GM12878 (cell line): ENCODE data around the gene PPIC. TPM values are rescaled to one million over a fixed set of nuclear protein-coding genes. Genes with fewer than 3 reads are reported as not detected.

Experiments used
- ATAC-seq: fragments of 200-7000 bp; cut with Tn5 transposase; 3 replicates; pipeline ENCODE4 v1.9.1; 2020; ENCODE audit warnings: mild to moderate bottlenecking, moderate library complexity
- BruUV-seq: library from RNA; stranded (reverse); fragments of 400-500 nt; replicated peaks from 2 replicates; lab custom pipeline; 2021; lab: Mats Ljungman, UMichigan
- CTCF ChIA-PET: fragments of 300-600 bp; sonication (Branson Sonifier 250); formaldehyde crosslinking; extraction: SDS; loops from one replicate; lab custom pipeline; 2021; ENCODE audit warnings: inconsistent platforms; lab: Yijun Ruan, JAX
- POLR2A ChIA-PET: fragments of 350-600 bp; formaldehyde crosslinking; extraction: SDS; loops from one replicate; lab custom pipeline; 2021; ENCODE audit warnings: inconsistent platforms; lab: Charles Lee
- RAD21 ChIA-PET: fragments of 300-600 bp; sonication (Branson Sonifier 250); formaldehyde crosslinking; loops from one replicate; lab custom pipeline; 2023; ENCODE audit warnings: antibody characterized with exemption; ENCODE audit not compliant: unreplicated experiment; lab: Charles Lee
- SMC1A ChIA-PET: fragments of 300-600 bp; sonication (Branson Sonifier 250); formaldehyde crosslinking; loops from one replicate; lab custom pipeline; 2023; ENCODE audit not compliant: unreplicated experiment, uncharacterized antibody; lab: Charles Lee
- DNase-seq: peaks from one replicate; pipeline ENCODE4 v3.0.0-alpha.2; 2011; ENCODE audit warnings: low read depth, low spot score
- FAIRE-seq: peaks from 3 replicates; lab custom pipeline; 2011; peaks lifted over from hg19 to GRCh38; lab: Jason Lieb, UNC
- H2AFZ ChIP-seq: 2 replicates; pipeline ENCODE4 v1.6.0; 2011; ENCODE audit warnings: low read depth, low read length, control low read depth; ENCODE audit not compliant: control insufficient read depth
- H3K27ac ChIP-seq: 2 replicates; pipeline ENCODE4 v1.5.1; 2011; ENCODE audit warnings: control low read depth; ENCODE audit not compliant: control insufficient read depth, insufficient read depth
- H3K27me3 ChIP-seq, 2 experiments: replicated peaks in 1 of 2; 2 replicates each; pipeline versions ENCODE4 v1.6.0 to v1.6.1; 2011; ENCODE audit warnings: low read length in 1 of 2; ENCODE audit not compliant: control insufficient read depth in 2 of 2, insufficient read depth in 2 of 2
- H3K36me3 ChIP-seq, 2 experiments: 2 replicates each; pipeline ENCODE4 v1.5.1; 2011; ENCODE audit warnings: low read length in 1 of 2; ENCODE audit not compliant: control insufficient read depth in 2 of 2, insufficient read depth in 2 of 2
- H3K4me1 ChIP-seq: 2 replicates; pipeline ENCODE4 v1.6.1; 2011; ENCODE audit warnings: mild to moderate bottlenecking, low read length, moderate library complexity, mixed read lengths; ENCODE audit not compliant: control insufficient read depth, insufficient read depth
- H3K4me2 ChIP-seq: 2 replicates; pipeline ENCODE4 v1.6.0; 2011; ENCODE audit warnings: control low read depth; ENCODE audit not compliant: control insufficient read depth, insufficient read depth
- H3K4me3 ChIP-seq: fragments of 200-600 bp; sonication (generic); 2 replicates; pipeline ENCODE4 v1.5.1; 2016
- H3K79me2 ChIP-seq: 2 replicates; pipeline ENCODE4 v1.6.0; 2011; ENCODE audit warnings: low read length; ENCODE audit not compliant: control insufficient read depth, insufficient read depth
- H3K9ac ChIP-seq: 2 replicates; pipeline ENCODE4 v1.8.0; 2011; ENCODE audit warnings: low read length, control low read depth, mixed read lengths; ENCODE audit not compliant: control insufficient read depth, insufficient read depth
- H3K9me3 ChIP-seq: replicated peaks from 3 replicates; pipeline ENCODE4 v1.5.1; 2011; ENCODE audit warnings: mild to moderate bottlenecking, low read length; ENCODE audit not compliant: control insufficient read depth, insufficient read depth
- H4K20me1 ChIP-seq: 2 replicates; pipeline ENCODE4 v1.6.0; 2011; ENCODE audit not compliant: control insufficient read depth, insufficient read depth
- BMI1 ChIP-seq: fragments of 450-650 bp; IDR thresholded peaks from 2 replicates; pipeline ENCODE4 v1.6.1; 2016; ENCODE audit warnings: mild to moderate bottlenecking, moderate library complexity, borderline replicate concordance
- DPF2 ChIP-seq: fragments of 450-650 bp; IDR thresholded peaks from 2 replicates; pipeline ENCODE4 v1.6.1; 2017; ENCODE audit warnings: mild to moderate bottlenecking
- EZH2 ChIP-seq: IDR thresholded peaks from 2 replicates; pipeline ENCODE4 v1.6.1; 2012; ENCODE audit warnings: low read depth, mild to moderate bottlenecking, control low read depth, inconsistent platforms, low read length, borderline replicate concordance; ENCODE audit not compliant: control insufficient read depth
- HCFC1 ChIP-seq: fragments of 150-350 bp; IDR thresholded peaks from 2 replicates; pipeline ENCODE4 v1.6.1; 2014; ENCODE audit warnings: low read length
- MAX ChIP-seq: IDR thresholded peaks from 2 replicates; pipeline ENCODE4 v1.6.1; 2012; ENCODE audit warnings: low read depth, low read length, improper control_type of control experiment
- NFXL1 ChIP-seq: fragments of 450-650 bp; IDR thresholded peaks from 2 replicates; pipeline ENCODE4 v1.6.1; 2017; ENCODE audit warnings: antibody characterized with exemption, mild to moderate bottlenecking, borderline replicate concordance
- NFYA ChIP-seq: IDR thresholded peaks from 2 replicates; pipeline ENCODE4 v1.6.1; 2011; ENCODE audit warnings: low read depth, mild to moderate bottlenecking, low read length, improper control_type of control experiment, borderline replicate concordance
- NR2C1 ChIP-seq: fragments of 450-650 bp; IDR thresholded peaks from 2 replicates; pipeline ENCODE4 v1.6.1; 2017; ENCODE audit warnings: antibody characterized with exemption, mild to moderate bottlenecking, moderate library complexity
- RELA ChIP-seq: fragments of 450-650 bp; IDR thresholded peaks from 2 replicates; pipeline ENCODE4 v1.8.0; 2014; ENCODE audit warnings: borderline replicate concordance; ENCODE audit not compliant: partially characterized antibody
- SMARCA5 ChIP-seq: fragments of 450-650 bp; IDR thresholded peaks from 2 replicates; pipeline ENCODE4 v1.6.1; 2017; ENCODE audit warnings: mild to moderate bottlenecking
- STAT1 ChIP-seq: fragments of 450-650 bp; conservative IDR thresholded peaks from 2 replicates; pipeline ENCODE4 v1.6.1; 2014; ENCODE audit warnings: antibody characterized with exemption, mild to moderate bottlenecking
- TBL1XR1 ChIP-seq: IDR thresholded peaks from 2 replicates; pipeline ENCODE4 v1.6.1; 2012; ENCODE audit warnings: low read depth, low read length, improper control_type of control experiment
- TCF7 ChIP-seq: IDR thresholded peaks from 2 replicates; pipeline ENCODE4 v1.6.1; 2014; ENCODE audit warnings: antibody characterized with exemption, borderline replicate concordance
- USF1 ChIP-seq: IDR thresholded peaks from 2 replicates; pipeline ENCODE4 v1.6.1; 2011; ENCODE audit warnings: borderline replicate concordance, low read depth, mild to moderate bottlenecking, moderate library complexity, mixed read lengths, low read length; ENCODE audit not compliant: insufficient read depth; ENCODE audit errors: extremely low read length
- ZNF24 ChIP-seq: fragments of 450-650 bp; IDR thresholded peaks from 2 replicates; pipeline ENCODE4 v1.6.1; 2017; ENCODE audit warnings: antibody characterized with exemption, mild to moderate bottlenecking
- in situ Hi-C: fragments of 300-500 bp; cut with MboI; formaldehyde crosslinking; loops from 9 replicates; pipeline ENCODE4 v1.14.3; 2018; ENCODE audit warnings: mixed read lengths
- intact Hi-C: fragments of 100-400 bp; cut with micrococcal nuclease; formaldehyde crosslinking; loops from one replicate; pipeline ENCODE4 v1.14.2; 2022; ENCODE audit not compliant: unreplicated experiment
- polyA plus RNA-seq, 11 experiments: library from polyadenylated mRNA; depleted of rRNA in 4 of 11; unstranded in 6 of 11; stranded (reverse) in 5 of 11; fragments of >200 nt; fragmentation: Nextera tagmentation in 4 of 11; fragmentation: Illumina TruSeq in 1 of 11; extraction: Ambion mirVana in 4 of 11; extraction: Trizol in 1 of 11; gene quantifications; 1 replicate in 1 of 11; 2 replicates in 10 of 11; pipeline versions ENCODE4 v1.2.1 to v1.2.3, GENCODE V29; 2011 to 2016; ENCODE audit warnings: inconsistent platforms in 2 of 11, missing spikeins in 2 of 11, low read depth in 1 of 11
- total RNA-seq, 4 experiments: library from RNA; depleted of rRNA in 3 of 4; stranded (reverse); fragments of >200 nt in 3 of 4; fragmentation: Illumina TruSeq in 1 of 4; extraction: Trizol in 1 of 4; gene quantifications; 2 replicates each; pipeline versions ENCODE4 v1.2.1 to v1.2.3, GENCODE V29; 2013 to 2021
- TF ChIP-seq, protein P1 (sequence below): IDR thresholded peaks from 2 replicates; pipeline ENCODE4 v1.6.1; 2012; ENCODE audit warnings: mild to moderate bottlenecking, low read depth, low read length
- TF ChIP-seq, protein P2 (sequence below): fragments of 450-650 bp; IDR thresholded peaks from 2 replicates; pipeline ENCODE4 v1.6.1; 2017; ENCODE audit warnings: low read depth, mild to moderate bottlenecking, moderate library complexity
- TF ChIP-seq, protein P3 (sequence below): IDR thresholded peaks from 2 replicates; pipeline ENCODE4 v1.6.1; 2011; ENCODE audit warnings: mild to moderate bottlenecking, low read depth, low read length, moderate library complexity; ENCODE audit not compliant: insufficient replicate concordance

PPIC gene
- total and polyA plus RNA-seq, 10 of the 15 experiments (the other 5 are each of a cell fraction or from before 2014, with no cell fraction given) = 0.12 to 0.21 TPM; not detected in 8

- intact Hi-C loops = no loop called here
- SMC1A ChIA-PET = no interaction called here
- no peak for ATAC-seq
These were observed 29.5 kb upstream of the PPIC start for GRCh38 chr5:123066016-123066415.

More at GRCh38 chr5:123066016-123066415, 29.5 kb upstream of the PPIC start:
- no peaks in the 10 kb centered on the region for H4K20me1 ChIP-seq
- RAD21 ChIA-PET = no interaction called here
- FAIRE-seq = no peak
- no peak overlapping the region for H3K27ac ChIP-seq
- no TSS peak for BruUV-seq
- TF ChIP-seq, protein P1, sequence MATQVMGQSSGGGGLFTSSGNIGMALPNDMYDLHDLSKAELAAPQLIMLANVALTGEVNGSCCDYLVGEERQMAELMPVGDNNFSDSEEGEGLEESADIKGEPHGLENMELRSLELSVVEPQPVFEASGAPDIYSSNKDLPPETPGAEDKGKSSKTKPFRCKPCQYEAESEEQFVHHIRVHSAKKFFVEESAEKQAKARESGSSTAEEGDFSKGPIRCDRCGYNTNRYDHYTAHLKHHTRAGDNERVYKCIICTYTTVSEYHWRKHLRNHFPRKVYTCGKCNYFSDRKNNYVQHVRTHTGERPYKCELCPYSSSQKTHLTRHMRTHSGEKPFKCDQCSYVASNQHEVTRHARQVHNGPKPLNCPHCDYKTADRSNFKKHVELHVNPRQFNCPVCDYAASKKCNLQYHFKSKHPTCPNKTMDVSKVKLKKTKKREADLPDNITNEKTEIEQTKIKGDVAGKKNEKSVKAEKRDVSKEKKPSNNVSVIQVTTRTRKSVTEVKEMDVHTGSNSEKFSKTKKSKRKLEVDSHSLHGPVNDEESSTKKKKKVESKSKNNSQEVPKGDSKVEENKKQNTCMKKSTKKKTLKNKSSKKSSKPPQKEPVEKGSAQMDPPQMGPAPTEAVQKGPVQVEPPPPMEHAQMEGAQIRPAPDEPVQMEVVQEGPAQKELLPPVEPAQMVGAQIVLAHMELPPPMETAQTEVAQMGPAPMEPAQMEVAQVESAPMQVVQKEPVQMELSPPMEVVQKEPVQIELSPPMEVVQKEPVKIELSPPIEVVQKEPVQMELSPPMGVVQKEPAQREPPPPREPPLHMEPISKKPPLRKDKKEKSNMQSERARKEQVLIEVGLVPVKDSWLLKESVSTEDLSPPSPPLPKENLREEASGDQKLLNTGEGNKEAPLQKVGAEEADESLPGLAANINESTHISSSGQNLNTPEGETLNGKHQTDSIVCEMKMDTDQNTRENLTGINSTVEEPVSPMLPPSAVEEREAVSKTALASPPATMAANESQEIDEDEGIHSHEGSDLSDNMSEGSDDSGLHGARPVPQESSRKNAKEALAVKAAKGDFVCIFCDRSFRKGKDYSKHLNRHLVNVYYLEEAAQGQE = no peak
- no peak for TF ChIP-seq NFYA
- no peak for TF ChIP-seq TCF7
- TF ChIP-seq EZH2 = no peak
- TF ChIP-seq MAX = no peak
- no peak for TF ChIP-seq ZNF24
- TF ChIP-seq DPF2 = no peak
- TF ChIP-seq, protein P2, sequence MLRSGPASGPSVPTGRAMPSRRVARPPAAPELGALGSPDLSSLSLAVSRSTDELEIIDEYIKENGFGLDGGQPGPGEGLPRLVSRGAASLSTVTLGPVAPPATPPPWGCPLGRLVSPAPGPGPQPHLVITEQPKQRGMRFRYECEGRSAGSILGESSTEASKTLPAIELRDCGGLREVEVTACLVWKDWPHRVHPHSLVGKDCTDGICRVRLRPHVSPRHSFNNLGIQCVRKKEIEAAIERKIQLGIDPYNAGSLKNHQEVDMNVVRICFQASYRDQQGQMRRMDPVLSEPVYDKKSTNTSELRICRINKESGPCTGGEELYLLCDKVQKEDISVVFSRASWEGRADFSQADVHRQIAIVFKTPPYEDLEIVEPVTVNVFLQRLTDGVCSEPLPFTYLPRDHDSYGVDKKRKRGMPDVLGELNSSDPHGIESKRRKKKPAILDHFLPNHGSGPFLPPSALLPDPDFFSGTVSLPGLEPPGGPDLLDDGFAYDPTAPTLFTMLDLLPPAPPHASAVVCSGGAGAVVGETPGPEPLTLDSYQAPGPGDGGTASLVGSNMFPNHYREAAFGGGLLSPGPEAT = no peak
- TF ChIP-seq NR2C1 = no peak
- TF ChIP-seq STAT1 = no peak
- no peak for TF ChIP-seq USF1
- TF ChIP-seq HCFC1 = no peak
- TF ChIP-seq, protein P3, sequence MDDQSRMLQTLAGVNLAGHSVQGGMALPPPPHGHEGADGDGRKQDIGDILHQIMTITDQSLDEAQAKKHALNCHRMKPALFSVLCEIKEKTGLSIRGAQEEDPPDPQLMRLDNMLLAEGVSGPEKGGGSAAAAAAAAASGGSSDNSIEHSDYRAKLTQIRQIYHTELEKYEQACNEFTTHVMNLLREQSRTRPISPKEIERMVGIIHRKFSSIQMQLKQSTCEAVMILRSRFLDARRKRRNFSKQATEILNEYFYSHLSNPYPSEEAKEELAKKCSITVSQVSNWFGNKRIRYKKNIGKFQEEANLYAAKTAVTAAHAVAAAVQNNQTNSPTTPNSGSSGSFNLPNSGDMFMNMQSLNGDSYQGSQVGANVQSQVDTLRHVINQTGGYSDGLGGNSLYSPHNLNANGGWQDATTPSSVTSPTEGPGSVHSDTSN = no peak
- TF ChIP-seq TBL1XR1 = no peak
- no peak for TF ChIP-seq NFXL1
- no peak for TF ChIP-seq SMARCA5
- no peak for TF ChIP-seq RELA
- TF ChIP-seq BMI1 = no peak
- TF ChIP-seq, all 136 proteins: peak for 0
- H3K9me3 ChIP-seq = no peaks in the 10 kb centered on the region
- no peaks in the 10 kb centered on the region for H3K4me1 ChIP-seq
- H3K4me2 ChIP-seq = no peak overlapping the region
- H3K4me3 ChIP-seq = no peak overlapping the region
- CTCF ChIA-PET = no interaction called here
- H3K9ac ChIP-seq = no peak overlapping the region
- POLR2A ChIA-PET = no interaction called here
- DNase-seq = no peak
- no peaks in the 10 kb centered on the region for H3K79me2 ChIP-seq
- H3K36me3 ChIP-seq = no peaks in the 10 kb centered on the region
- H3K27me3 ChIP-seq = no peaks in the 10 kb centered on the region
- no peak overlapping the region for H2AFZ ChIP-seq
- in situ Hi-C loops = no loop called here
